OCI-LY3 (cell line): ENCODE measurements around the gene GRM4.

Source experiments
- H2AFZ ChIP-seq: fragments of 200-600, 300-600 bp; shearing (Covaris generic); 2 replicates; pipeline ENCODE4 v1.6.0; 2014; ENCODE audit warnings: antibody characterized with exemption, low read depth, low read length
- H3K27ac ChIP-seq: fragments of 200-600, 300-600 bp; sonication (generic); 2 replicates; pipeline ENCODE4 v1.5.1; 2014; ENCODE audit warnings: mild to moderate bottlenecking, low read length, moderate library complexity, mixed read lengths
- H3K27me3 ChIP-seq: fragments of 200-600, 300-600 bp; sonication (generic); 2 replicates; pipeline ENCODE4 v1.6.1; 2014; ENCODE audit warnings: low read depth, low read length, mixed read lengths
- H3K36me3 ChIP-seq: fragments of 200-600, 300-600 bp; sonication (generic); replicated peaks from 2 replicates; pipeline ENCODE3; 2014; ENCODE audit warnings: low read depth, low read length, mixed read lengths
- H3K4me1 ChIP-seq: fragments of 300-600, 200-600 bp; sonication (generic); 2 replicates; pipeline ENCODE4 v1.6.1; 2014; ENCODE audit warnings: low read length, mixed read lengths
- H3K4me2 ChIP-seq: fragments of 200-600, 300-600 bp; sonication (generic); 2 replicates; pipeline ENCODE4 v1.6.1; 2014; ENCODE audit warnings: low read length, mixed read lengths
- H3K4me3 ChIP-seq: fragments of 300-600, 200-600 bp; sonication (generic); 2 replicates; pipeline ENCODE4 v1.5.1; 2014; ENCODE audit warnings: antibody characterized with exemption, mild to moderate bottlenecking, low read length, moderate library complexity
- H3K79me2 ChIP-seq: fragments of 300-600, 200-600 bp; shearing (Covaris generic); 2 replicates; pipeline ENCODE4 v1.6.1; 2014; ENCODE audit warnings: mild to moderate bottlenecking, low read length, mixed read lengths
- H3K9ac ChIP-seq: fragments of 300-600, 200-600 bp; shearing (Covaris generic); 2 replicates; pipeline ENCODE4 v1.6.0; 2014; ENCODE audit warnings: mild to moderate bottlenecking, low read length, moderate library complexity
- H3K9me3 ChIP-seq: fragments of 200-600, 300-600 bp; shearing (Covaris generic); 2 replicates; pipeline ENCODE4 v1.6.1; 2014; ENCODE audit warnings: low read length, mixed read lengths; ENCODE audit not compliant: insufficient read depth
- H4K20me1 ChIP-seq: fragments of 200-600, 300-600 bp; sonication (generic); 2 replicates; pipeline ENCODE4 v1.6.1; 2016; ENCODE audit warnings: low read length, mixed read lengths; ENCODE audit not compliant: insufficient read depth
- CTCF ChIP-seq: fragments of 200-600, 300-600 bp; sonication (generic); IDR thresholded peaks from 2 replicates; pipeline ENCODE4 v1.5.1; 2014; ENCODE audit warnings: antibody characterized with exemption, low read length, low read depth
- EZH2phosphoT487 ChIP-seq: fragments of 200-600 bp; shearing (Covaris generic); IDR thresholded peaks from 2 replicates; pipeline ENCODE4 v1.6.1; 2018; ENCODE audit warnings: antibody characterized with exemption, mixed run types, low read depth

The GRM4 gene

GRCh38 chr6:33991610-33992009 lies 154.3 kb downstream of the GRM4 start:
- no peaks in the 10 kb centered on the region for H3K9me3 ChIP-seq
- no peaks in the 10 kb centered on the region for H4K20me1 ChIP-seq
- H3K4me1 ChIP-seq: no peaks in the 10 kb centered on the region
- no peak overlapping the region for H3K27ac ChIP-seq
- H2AFZ ChIP-seq: no peak overlapping the region
- no peak overlapping the region for H3K4me2 ChIP-seq
- TF ChIP-seq CTCF (no peak), EZH2phosphoT487 (no peak)
- no peak overlapping the region for H3K4me3 ChIP-seq
- H3K27me3 ChIP-seq: no peaks in the 10 kb centered on the region
- H3K79me2 ChIP-seq: no peaks in the 10 kb centered on the region
- H3K36me3 ChIP-seq: no peaks in the 10 kb centered on the region
- no peak overlapping the region for H3K9ac ChIP-seq

GRCh38 chr6:33990061-33990541 lies 155.8 kb downstream of the GRM4 start:
- no peaks in the 10 kb centered on the region for H3K27me3 ChIP-seq
- TF ChIP-seq CTCF (no peak), EZH2phosphoT487 (no peak)
- H2AFZ ChIP-seq: no peak overlapping the region
- no peaks in the 10 kb centered on the region for H3K79me2 ChIP-seq
- no peak overlapping the region for H3K27ac ChIP-seq
- H4K20me1 ChIP-seq: no peaks in the 10 kb centered on the region
- no peak overlapping the region for H3K4me3 ChIP-seq
- H3K4me1 ChIP-seq: no peaks in the 10 kb centered on the region
- no peaks in the 10 kb centered on the region for H3K36me3 ChIP-seq
- H3K9ac ChIP-seq: no peak overlapping the region
- no peak overlapping the region for H3K4me2 ChIP-seq
- no peaks in the 10 kb centered on the region for H3K9me3 ChIP-seq

- H3K27me3 ChIP-seq: no peaks in the 10 kb centered on the region
- no peak overlapping the region for H3K4me3 ChIP-seq
- H2AFZ ChIP-seq: no peak overlapping the region
- TF ChIP-seq CTCF (no peak), EZH2phosphoT487 (no peak)
- H3K79me2 ChIP-seq: no peaks in the 10 kb centered on the region
- H3K4me1 ChIP-seq: no peaks in the 10 kb centered on the region
- no peaks in the 10 kb centered on the region for H4K20me1 ChIP-seq
- H3K36me3 ChIP-seq: no peaks in the 10 kb centered on the region
- H3K4me2 ChIP-seq: no peak overlapping the region
- H3K9ac ChIP-seq: no peak overlapping the region
- no peak overlapping the region for H3K27ac ChIP-seq
- H3K9me3 ChIP-seq: no peaks in the 10 kb centered on the region
Measured at GRCh38 chr6:33989016-33989854, 156.7 kb downstream of the GRM4 start.

GRCh38 chr6:33988121-33989015 lies 157.5 kb downstream of the GRM4 start:
- H3K36me3 ChIP-seq: no peaks in the 10 kb centered on the region
- no peaks in the 10 kb centered on the region for H4K20me1 ChIP-seq
- no peak overlapping the region for H3K9ac ChIP-seq
- no peaks in the 10 kb centered on the region for H3K79me2 ChIP-seq
- no peak overlapping the region for H3K4me2 ChIP-seq
- TF ChIP-seq CTCF (no peak), EZH2phosphoT487 (no peak)
- no peaks in the 10 kb centered on the region for H3K9me3 ChIP-seq
- no peaks in the 10 kb centered on the region for H3K27me3 ChIP-seq
- no peak overlapping the region for H3K4me3 ChIP-seq
- H3K27ac ChIP-seq: no peak overlapping the region
- H3K4me1 ChIP-seq: no peaks in the 10 kb centered on the region
- H2AFZ ChIP-seq: no peak overlapping the region
